Vagina (tissue), 2 donors: Measurements from ENCODE around the gene NINJ1.

Experiments
- POLR2A ChIP-seq, 2 donors: fragments of 450-650 bp; IDR thresholded peaks; one replicate each; pipeline ENCODE4 v1.6.1; 2017; ENCODE audit warnings: antibody characterized with exemption in 2 of 2, mild to moderate bottlenecking in 2 of 2, moderate library complexity in 2 of 2
- POLR2AphosphoS5 ChIP-seq, 2 donors: sonication (generic); formaldehyde crosslinking; IDR thresholded peaks; one replicate each; pipeline ENCODE4 v1.9.0; 2017; ENCODE audit warnings: antibody characterized with exemption in 2 of 2, mild to moderate bottlenecking in 2 of 2, low read depth in 1 of 2; ENCODE audit not compliant: insufficient read depth in 1 of 2
- TF ChIP-seq, protein P1 (sequence below), 3 experiments: fragments of 450-650 bp in 2 of 3; fragments of 200-600 bp in 1 of 3; sonication (generic) in 1 of 3; IDR thresholded peaks; one replicate each; pipeline ENCODE4 v1.5.1; 2017 to 2019; ENCODE audit warnings: antibody characterized with exemption in 3 of 3, mild to moderate bottlenecking in 2 of 3, moderate library complexity in 2 of 3

DNA sequence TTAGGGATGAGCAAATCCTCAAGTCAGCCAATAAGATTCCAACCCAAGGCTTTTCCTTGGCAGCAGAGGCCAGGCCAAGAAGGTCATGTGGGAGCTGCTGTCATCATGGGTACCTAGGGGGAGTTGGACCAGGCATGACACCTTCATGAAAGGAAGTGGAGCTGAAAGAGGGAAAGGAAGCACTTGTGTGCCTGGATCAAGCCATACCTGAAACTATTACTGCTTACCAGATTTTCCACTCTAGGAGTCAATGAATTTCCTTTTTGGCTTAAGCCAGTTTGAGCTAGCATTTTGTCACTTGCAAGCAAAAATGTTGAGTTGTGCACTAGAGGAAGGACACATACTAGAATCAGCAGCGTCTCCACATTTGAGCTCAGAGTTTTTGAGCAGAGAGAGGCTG, 35.4 kb upstream of the NINJ1 start:
- TF ChIP-seq, protein P1, sequence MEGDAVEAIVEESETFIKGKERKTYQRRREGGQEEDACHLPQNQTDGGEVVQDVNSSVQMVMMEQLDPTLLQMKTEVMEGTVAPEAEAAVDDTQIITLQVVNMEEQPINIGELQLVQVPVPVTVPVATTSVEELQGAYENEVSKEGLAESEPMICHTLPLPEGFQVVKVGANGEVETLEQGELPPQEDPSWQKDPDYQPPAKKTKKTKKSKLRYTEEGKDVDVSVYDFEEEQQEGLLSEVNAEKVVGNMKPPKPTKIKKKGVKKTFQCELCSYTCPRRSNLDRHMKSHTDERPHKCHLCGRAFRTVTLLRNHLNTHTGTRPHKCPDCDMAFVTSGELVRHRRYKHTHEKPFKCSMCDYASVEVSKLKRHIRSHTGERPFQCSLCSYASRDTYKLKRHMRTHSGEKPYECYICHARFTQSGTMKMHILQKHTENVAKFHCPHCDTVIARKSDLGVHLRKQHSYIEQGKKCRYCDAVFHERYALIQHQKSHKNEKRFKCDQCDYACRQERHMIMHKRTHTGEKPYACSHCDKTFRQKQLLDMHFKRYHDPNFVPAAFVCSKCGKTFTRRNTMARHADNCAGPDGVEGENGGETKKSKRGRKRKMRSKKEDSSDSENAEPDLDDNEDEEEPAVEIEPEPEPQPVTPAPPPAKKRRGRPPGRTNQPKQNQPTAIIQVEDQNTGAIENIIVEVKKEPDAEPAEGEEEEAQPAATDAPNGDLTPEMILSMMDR (IDR thresholded peaks at IDR 0.05) = no peak
- no peak for TF ChIP-seq POLR2A (IDR thresholded peaks at IDR 0.05)
- TF ChIP-seq POLR2AphosphoS5 (IDR thresholded peaks at IDR 0.05; ENCODE audit: insufficient read depth in 1 of 2, low read depth in 1 of 2) = no peak
